ENCODE results near the gene SCGB3A1.

DNA sequence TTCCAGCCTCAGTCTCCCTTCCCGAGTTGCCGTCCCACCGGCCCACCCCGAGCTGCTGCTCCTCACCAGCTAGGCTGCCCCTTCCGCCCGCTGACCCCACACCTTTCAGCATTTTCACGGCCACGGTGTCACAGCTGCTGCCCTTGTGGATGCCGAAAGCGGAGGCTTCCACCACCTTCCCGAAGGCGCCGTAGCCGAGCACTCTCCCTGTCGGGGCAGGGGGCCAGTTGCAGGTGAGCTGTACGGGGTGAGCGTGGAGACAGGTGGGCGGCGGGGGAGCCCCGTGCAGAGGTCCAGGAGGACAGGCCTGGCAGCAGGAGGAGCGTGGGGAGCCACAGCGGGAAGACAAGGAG, 28.2 kb upstream of the SCGB3A1 start:
- no peak for TF ChIP-seq ZFX (IDR thresholded peaks at IDR 0.05)
- TF ChIP-seq, protein P1, sequence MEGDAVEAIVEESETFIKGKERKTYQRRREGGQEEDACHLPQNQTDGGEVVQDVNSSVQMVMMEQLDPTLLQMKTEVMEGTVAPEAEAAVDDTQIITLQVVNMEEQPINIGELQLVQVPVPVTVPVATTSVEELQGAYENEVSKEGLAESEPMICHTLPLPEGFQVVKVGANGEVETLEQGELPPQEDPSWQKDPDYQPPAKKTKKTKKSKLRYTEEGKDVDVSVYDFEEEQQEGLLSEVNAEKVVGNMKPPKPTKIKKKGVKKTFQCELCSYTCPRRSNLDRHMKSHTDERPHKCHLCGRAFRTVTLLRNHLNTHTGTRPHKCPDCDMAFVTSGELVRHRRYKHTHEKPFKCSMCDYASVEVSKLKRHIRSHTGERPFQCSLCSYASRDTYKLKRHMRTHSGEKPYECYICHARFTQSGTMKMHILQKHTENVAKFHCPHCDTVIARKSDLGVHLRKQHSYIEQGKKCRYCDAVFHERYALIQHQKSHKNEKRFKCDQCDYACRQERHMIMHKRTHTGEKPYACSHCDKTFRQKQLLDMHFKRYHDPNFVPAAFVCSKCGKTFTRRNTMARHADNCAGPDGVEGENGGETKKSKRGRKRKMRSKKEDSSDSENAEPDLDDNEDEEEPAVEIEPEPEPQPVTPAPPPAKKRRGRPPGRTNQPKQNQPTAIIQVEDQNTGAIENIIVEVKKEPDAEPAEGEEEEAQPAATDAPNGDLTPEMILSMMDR (conservative IDR thresholded peaks at IDR 0.05) = no peak

Data from C4-2B (cell line).